ENCODE measurements around the gene EDN3.

DNA sequence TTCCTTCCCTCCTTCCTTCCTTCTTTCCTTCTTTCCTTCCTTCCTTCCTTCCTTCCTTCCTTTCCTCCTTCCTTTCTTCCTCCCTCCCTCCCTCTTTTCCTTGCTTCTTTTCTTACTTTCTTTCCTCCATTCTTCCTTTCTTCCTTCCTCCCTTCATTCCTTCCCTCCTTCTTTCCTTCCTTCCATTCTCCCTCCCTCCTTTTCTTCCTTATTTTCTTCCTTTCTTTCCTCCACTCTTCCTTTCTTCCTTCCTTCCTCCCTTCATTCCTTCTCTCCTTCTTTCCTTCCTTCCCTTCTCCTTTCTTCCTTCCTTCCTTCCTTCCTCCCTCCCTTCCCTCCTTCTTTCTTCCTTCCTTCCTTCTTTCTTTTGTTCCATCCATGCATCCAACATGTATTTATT lies 35.1 kb upstream of the EDN3 start:
- TF ChIP-seq, protein P1, sequence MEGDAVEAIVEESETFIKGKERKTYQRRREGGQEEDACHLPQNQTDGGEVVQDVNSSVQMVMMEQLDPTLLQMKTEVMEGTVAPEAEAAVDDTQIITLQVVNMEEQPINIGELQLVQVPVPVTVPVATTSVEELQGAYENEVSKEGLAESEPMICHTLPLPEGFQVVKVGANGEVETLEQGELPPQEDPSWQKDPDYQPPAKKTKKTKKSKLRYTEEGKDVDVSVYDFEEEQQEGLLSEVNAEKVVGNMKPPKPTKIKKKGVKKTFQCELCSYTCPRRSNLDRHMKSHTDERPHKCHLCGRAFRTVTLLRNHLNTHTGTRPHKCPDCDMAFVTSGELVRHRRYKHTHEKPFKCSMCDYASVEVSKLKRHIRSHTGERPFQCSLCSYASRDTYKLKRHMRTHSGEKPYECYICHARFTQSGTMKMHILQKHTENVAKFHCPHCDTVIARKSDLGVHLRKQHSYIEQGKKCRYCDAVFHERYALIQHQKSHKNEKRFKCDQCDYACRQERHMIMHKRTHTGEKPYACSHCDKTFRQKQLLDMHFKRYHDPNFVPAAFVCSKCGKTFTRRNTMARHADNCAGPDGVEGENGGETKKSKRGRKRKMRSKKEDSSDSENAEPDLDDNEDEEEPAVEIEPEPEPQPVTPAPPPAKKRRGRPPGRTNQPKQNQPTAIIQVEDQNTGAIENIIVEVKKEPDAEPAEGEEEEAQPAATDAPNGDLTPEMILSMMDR (IDR thresholded peaks at IDR 0.05; ENCODE audit: insufficient read depth, low read length, poor library complexity, severe bottlenecking), result no peak
- no peak for TF ChIP-seq EZH2phosphoT487 (conservative IDR thresholded peaks at IDR 0.05; ENCODE audit: low read length)
